Measurements from ENCODE around the gene AP3S2.

Gene AP3S2

DNA sequence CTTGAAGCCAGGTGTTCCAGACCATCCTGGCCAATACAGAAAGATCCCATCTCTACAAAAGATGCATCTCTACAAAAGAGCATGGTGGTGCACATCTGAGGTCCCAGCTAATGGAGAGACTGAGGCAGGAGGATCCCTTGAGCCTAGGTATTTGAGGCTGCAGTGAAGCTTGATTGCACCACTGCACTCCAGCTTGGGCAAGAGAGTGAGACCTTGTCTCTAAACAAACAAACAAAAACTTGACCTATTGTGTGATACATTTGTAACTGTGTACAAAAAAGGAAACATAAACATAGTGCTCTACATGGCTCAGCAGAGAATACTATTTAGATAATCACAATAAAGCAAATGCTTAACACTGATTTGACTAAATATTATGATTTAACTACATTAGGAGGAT is 97.8 kb downstream of the AP3S2 start:
- Histone ChIP-seq H3F3A (ENCODE audit: low read depth) (no peaks in the 10 kb centered on the region), H2AFZ (ENCODE audit: low read length) (no peak overlapping the region), H3K27me3 (ENCODE audit: insufficient read depth, low read length, poor library complexity, severe bottlenecking) (no peaks in the 10 kb centered on the region), H3K9me3 (ENCODE audit: insufficient read depth, low read depth, low read length) (no peaks in the 10 kb centered on the region), H3K9ac (ENCODE audit: low read depth, low read length, poor library complexity, severe bottlenecking) (no peak overlapping the region), H3K36me3 (ENCODE audit: insufficient read depth, low read length) (no peaks in the 10 kb centered on the region), H3K9me2 (replicated peaks; ENCODE audit: low read depth, low read length) (no peaks in the 10 kb centered on the region), H3K4me1 (ENCODE audit: insufficient read depth, low read length, poor library complexity, severe bottlenecking) (no peaks in the 10 kb centered on the region), H3K4me3 (ENCODE audit: low read length, poor library complexity, severe bottlenecking) (no peak overlapping the region), H4K20me1 (ENCODE audit: insufficient read depth, low read length, poor library complexity, severe bottlenecking) (no peaks in the 10 kb centered on the region), H3K4me2 (ENCODE audit: low read depth, low read length, poor library complexity, severe bottlenecking) (no peak overlapping the region), H3K79me2 (ENCODE audit: insufficient read depth, low read length) (no peaks in the 10 kb centered on the region)
- TF ChIP-seq EZH2phosphoT487 (IDR thresholded peaks at IDR 0.05; ENCODE audit: borderline replicate concordance), result no peak
- TF ChIP-seq, protein P1, sequence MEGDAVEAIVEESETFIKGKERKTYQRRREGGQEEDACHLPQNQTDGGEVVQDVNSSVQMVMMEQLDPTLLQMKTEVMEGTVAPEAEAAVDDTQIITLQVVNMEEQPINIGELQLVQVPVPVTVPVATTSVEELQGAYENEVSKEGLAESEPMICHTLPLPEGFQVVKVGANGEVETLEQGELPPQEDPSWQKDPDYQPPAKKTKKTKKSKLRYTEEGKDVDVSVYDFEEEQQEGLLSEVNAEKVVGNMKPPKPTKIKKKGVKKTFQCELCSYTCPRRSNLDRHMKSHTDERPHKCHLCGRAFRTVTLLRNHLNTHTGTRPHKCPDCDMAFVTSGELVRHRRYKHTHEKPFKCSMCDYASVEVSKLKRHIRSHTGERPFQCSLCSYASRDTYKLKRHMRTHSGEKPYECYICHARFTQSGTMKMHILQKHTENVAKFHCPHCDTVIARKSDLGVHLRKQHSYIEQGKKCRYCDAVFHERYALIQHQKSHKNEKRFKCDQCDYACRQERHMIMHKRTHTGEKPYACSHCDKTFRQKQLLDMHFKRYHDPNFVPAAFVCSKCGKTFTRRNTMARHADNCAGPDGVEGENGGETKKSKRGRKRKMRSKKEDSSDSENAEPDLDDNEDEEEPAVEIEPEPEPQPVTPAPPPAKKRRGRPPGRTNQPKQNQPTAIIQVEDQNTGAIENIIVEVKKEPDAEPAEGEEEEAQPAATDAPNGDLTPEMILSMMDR (conservative IDR thresholded peaks at IDR 0.05; ENCODE audit: low read length), result no peak

- no peaks in the 10 kb centered on the region for H3K9me2 ChIP-seq (replicated peaks; ENCODE audit: low read depth, low read length)
- no peaks in the 10 kb centered on the region for H3F3A ChIP-seq (ENCODE audit: low read depth)
- H3K4me2 ChIP-seq (ENCODE audit: low read depth, low read length, poor library complexity, severe bottlenecking), result no peak overlapping the region
- H3K4me1 ChIP-seq (ENCODE audit: insufficient read depth, low read length, poor library complexity, severe bottlenecking), result no peaks in the 10 kb centered on the region
- H3K9me3 ChIP-seq (ENCODE audit: insufficient read depth, low read depth, low read length), result no peaks in the 10 kb centered on the region
- H2AFZ ChIP-seq (ENCODE audit: low read length), result no peak overlapping the region
- no peaks in the 10 kb centered on the region for H3K79me2 ChIP-seq (ENCODE audit: insufficient read depth, low read length)
- no peak for TF ChIP-seq EZH2phosphoT487 (IDR thresholded peaks at IDR 0.05; ENCODE audit: borderline replicate concordance)
- H3K27me3 ChIP-seq (ENCODE audit: insufficient read depth, low read length, poor library complexity, severe bottlenecking), result no peaks in the 10 kb centered on the region
- H4K20me1 ChIP-seq (ENCODE audit: insufficient read depth, low read length, poor library complexity, severe bottlenecking), result no peaks in the 10 kb centered on the region
- no peak overlapping the region for H3K9ac ChIP-seq (ENCODE audit: low read depth, low read length, poor library complexity, severe bottlenecking)
- no peak overlapping the region for H3K4me3 ChIP-seq (ENCODE audit: low read length, poor library complexity, severe bottlenecking)
- H3K36me3 ChIP-seq (ENCODE audit: insufficient read depth, low read length), result no peaks in the 10 kb centered on the region
Observed at GRCh38 chr15:89794627-89795241, 99.1 kb downstream of the AP3S2 start.

GRCh38 chr15:89792106-89792805 is 101.5 kb downstream of the AP3S2 start:
- H4K20me1 ChIP-seq (ENCODE audit: insufficient read depth, low read length, poor library complexity, severe bottlenecking), result no peaks in the 10 kb centered on the region
- no peaks in the 10 kb centered on the region for H3K27me3 ChIP-seq (ENCODE audit: insufficient read depth, low read length, poor library complexity, severe bottlenecking)
- H3K9me3 ChIP-seq (ENCODE audit: insufficient read depth, low read depth, low read length), result no peaks in the 10 kb centered on the region
- no peaks in the 10 kb centered on the region for H3F3A ChIP-seq (ENCODE audit: low read depth)
- no peak overlapping the region for H3K9ac ChIP-seq (ENCODE audit: low read depth, low read length, poor library complexity, severe bottlenecking)
- no peaks in the 10 kb centered on the region for H3K36me3 ChIP-seq (ENCODE audit: insufficient read depth, low read length)
- no peak overlapping the region for H2AFZ ChIP-seq (ENCODE audit: low read length)
- no peaks in the 10 kb centered on the region for H3K9me2 ChIP-seq (replicated peaks; ENCODE audit: low read depth, low read length)
- H3K79me2 ChIP-seq (ENCODE audit: insufficient read depth, low read length), result no peaks in the 10 kb centered on the region
- H3K4me1 ChIP-seq (ENCODE audit: insufficient read depth, low read length, poor library complexity, severe bottlenecking), result no peaks in the 10 kb centered on the region
- no peak overlapping the region for H3K4me3 ChIP-seq (ENCODE audit: low read length, poor library complexity, severe bottlenecking)
- H3K4me2 ChIP-seq (ENCODE audit: low read depth, low read length, poor library complexity, severe bottlenecking), result no peak overlapping the region
- TF ChIP-seq, protein P1 (conservative IDR thresholded peaks at IDR 0.05; ENCODE audit: low read length), result no peak
- no peak for TF ChIP-seq EZH2phosphoT487 (IDR thresholded peaks at IDR 0.05; ENCODE audit: borderline replicate concordance)

All from Loucy (cell line).